GM21737 (cell line): Measurements from ENCODE around the gene SPRYD4.
"Not testable (repeated sequence)": the region's sequence is repeated elsewhere in the genome, so short reads cannot be mapped to it uniquely, and the experiment has no call there.

Source experiments
- ATAC-seq: cut with Tn5 transposase; IDR thresholded peaks from one replicate; pipeline ENCODE4 v1.9.1; 2021; ENCODE audit warnings: mild to moderate bottlenecking, moderate library complexity; ENCODE audit not compliant: unreplicated experiment

The SPRYD4 gene

GRCh38 chr12:56476143-56476542, 7.8 kb downstream of the SPRYD4 start:
- ATAC-seq, result no peak

GRCh38 chr12:56476972-56477432, 8.6 kb downstream of the SPRYD4 start:
- no peak for ATAC-seq

- no peak for ATAC-seq
Measured at GRCh38 chr12:56477521-56478225, 9.3 kb downstream of the SPRYD4 start.

GRCh38 chr12:56479625-56480024, 11.2 kb downstream of the SPRYD4 start:
- no peak for ATAC-seq

GRCh38 chr12:56484566-56484965, 16.2 kb downstream of the SPRYD4 start:
- no peak for ATAC-seq

GRCh38 chr12:56486694-56487093, 18.3 kb downstream of the SPRYD4 start:
- no peak for ATAC-seq

- ATAC-seq, result peak; percentile 16
Measured at GRCh38 chr12:56487448-56488040, 19.2 kb downstream of the SPRYD4 start.

- peak; percentile 89 for ATAC-seq
Measured at GRCh38 chr12:56488041-56488955, 19.9 kb downstream of the SPRYD4 start, which contains the start of gene GLS2. GLS2 (minus strand) TSS chr12:56488161; CDS start chr12:56488118, 43 bp downstream.

GRCh38 chr12:56490360-56490759, 22.0 kb downstream of the SPRYD4 start:
- no peak for ATAC-seq

GRCh38 chr12:56493409-56494105, 25.2 kb downstream of the SPRYD4 start:
- not testable (repeated sequence) for ATAC-seq

- not testable (repeated sequence) for ATAC-seq
Measured at GRCh38 chr12:56494106-56494415, 25.7 kb downstream of the SPRYD4 start.

- ATAC-seq, result not testable (repeated sequence)
Measured at GRCh38 chr12:56494481-56494880, 26.1 kb downstream of the SPRYD4 start.

- not testable (repeated sequence) for ATAC-seq
Measured at GRCh38 chr12:56496704-56497103, 28.3 kb downstream of the SPRYD4 start.

- not testable (repeated sequence) for ATAC-seq
Measured at GRCh38 chr12:56498126-56498902, 29.9 kb downstream of the SPRYD4 start.

GRCh38 chr12:56499452-56499851, 31.1 kb downstream of the SPRYD4 start:
- not testable (repeated sequence) for ATAC-seq

- ATAC-seq, result not testable (repeated sequence)
Measured at GRCh38 chr12:56499879-56500278, 31.5 kb downstream of the SPRYD4 start.

GRCh38 chr12:56510786-56511185, 42.4 kb downstream of the SPRYD4 start:
- ATAC-seq, result no peak

- not testable (repeated sequence) for ATAC-seq
Measured at GRCh38 chr12:56514014-56514318, 45.6 kb downstream of the SPRYD4 start.

- ATAC-seq, result no peak
Measured at GRCh38 chr12:56517854-56518253, 49.5 kb downstream of the SPRYD4 start.

- no peak for ATAC-seq
Measured at GRCh38 chr12:56518570-56518969, 50.2 kb downstream of the SPRYD4 start.
